Endodermal cell (in vitro differentiated cells): Measurements from ENCODE around the gene DNM3. TPM values are rescaled to one million over a fixed set of nuclear protein-coding genes. Genes with fewer than 3 reads are reported as not detected.
A peak's percentile ranks its signal among the peaks of the same experiment; 100 is the strongest.

Experiments used
- DNase-seq: peaks from one replicate; pipeline ENCODE4 v3.0.0-alpha.2; 2017
- H3K27ac ChIP-seq: 2 replicates; pipeline ENCODE4 v1.5.1; 2013; ENCODE audit warnings: mild to moderate bottlenecking, low read depth, low read length, moderate library complexity
- H3K27me3 ChIP-seq: 2 replicates; pipeline ENCODE4 v1.6.1; 2013; ENCODE audit warnings: mild to moderate bottlenecking, low read length, moderate library complexity; ENCODE audit not compliant: insufficient read depth, control insufficient read depth, poor library complexity, severe bottlenecking
- H3K36me3 ChIP-seq: 2 replicates; pipeline ENCODE4 v1.7.0; 2013; ENCODE audit warnings: mild to moderate bottlenecking, low read length, moderate library complexity; ENCODE audit not compliant: control insufficient read depth, insufficient read depth
- H3K4me1 ChIP-seq: one replicate; pipeline ENCODE4 v1.7.0; 2013; ENCODE audit warnings: low read length; ENCODE audit not compliant: control insufficient read depth, insufficient read depth
- H3K4me3 ChIP-seq: 2 replicates; pipeline ENCODE4 v1.5.1; 2013; ENCODE audit warnings: mild to moderate bottlenecking, low read length, moderate library complexity
- H3K9ac ChIP-seq: 2 replicates; pipeline ENCODE4 v1.6.1; 2013; ENCODE audit warnings: mild to moderate bottlenecking, low read length, moderate library complexity; ENCODE audit not compliant: poor library complexity, severe bottlenecking; ENCODE audit errors: extremely low read depth
- H3K9me3 ChIP-seq: 2 replicates; pipeline ENCODE4 v1.6.1; 2013; ENCODE audit warnings: mild to moderate bottlenecking, low read length, moderate library complexity; ENCODE audit not compliant: control insufficient read depth
- H3K27ac Mint-ChIP-seq: 2 replicates; pipeline ENCODE4 v1.8.0; 2020; ENCODE audit warnings: mixed read lengths
- H3K27me3 Mint-ChIP-seq: 2 replicates; pipeline ENCODE4 v1.8.0; 2021; ENCODE audit warnings: mild to moderate bottlenecking, mixed read lengths; ENCODE audit not compliant: insufficient read depth
- H3K36me3 Mint-ChIP-seq: 2 replicates; pipeline ENCODE4 v1.8.0; 2020; ENCODE audit warnings: low read depth, mixed read lengths
- H3K4me1 Mint-ChIP-seq: 2 replicates; pipeline ENCODE4 v1.8.0; 2020; ENCODE audit warnings: mixed read lengths
- H3K4me3 Mint-ChIP-seq: 2 replicates; pipeline ENCODE4 v1.8.0; 2020; ENCODE audit warnings: mild to moderate bottlenecking, moderate library complexity, mixed read lengths
- H3K9me3 Mint-ChIP-seq: 2 replicates; pipeline ENCODE4 v1.8.0; 2020; ENCODE audit warnings: mild to moderate bottlenecking, mixed read lengths
- CTCF ChIP-seq: fragments of 200-600 bp; sonication (generic); conservative IDR thresholded peaks from 2 replicates; pipeline ENCODE4 v1.5.0; 2021; ENCODE audit warnings: antibody characterized with exemption, mild to moderate bottlenecking
- WGBS, 2 experiments: methylation state at CpG; one replicate each; pipeline versions ENCODE4 v1.1.5 to v1.1.7; 2013; ENCODE audit warnings: missing lambda C conversion rate in 2 of 2, mixed read lengths in 1 of 2; ENCODE audit not compliant: insufficient coverage in 1 of 2, insufficient read length in 1 of 2; 5-methylcytosine and 5-hydroxymethylcytosine counted together
- total RNA-seq, 2 donors: library from RNA; stranded (reverse); fragmentation: NEBNext Ultra II Directional in 1 of 2; extraction: Animal tissue kit (Norgen Biotek cat#: 25700) in 1 of 2; gene quantifications; 2 replicates in 1 of 2; 3 replicates in 1 of 2; pipeline ENCODE4 v1.2.1, GENCODE V29; 2021

The DNM3 gene
- total RNA-seq, 2 donors from 2014 or later = 0.53 to 1.8 TPM

GRCh38 chr1:171984262-171984661, 143.0 kb downstream of the DNM3 start:
- Mint-ChIP-seq H3K4me1 (peaks cover 11% of the 10 kb centered on the region), H3K9me3 (no peaks in the 10 kb centered on the region), H3K36me3 (no peaks in the 10 kb centered on the region), H3K27ac (no peak overlapping the region), H3K4me3 (no peak overlapping the region), H3K27me3 (no peaks in the 10 kb centered on the region)
- Histone ChIP-seq H3K27ac (no peak overlapping the region), H3K4me3 (no peak overlapping the region), H3K9me3 (no peaks in the 10 kb centered on the region), H3K27me3 (no peaks in the 10 kb centered on the region), H3K36me3 (no peaks in the 10 kb centered on the region), H3K4me1 (no peaks in the 10 kb centered on the region), H3K9ac (no peak overlapping the region)
- WGBS, 2 experiments = 87 to 90% methylated on average over 4 to 7 of the region's 7 CpGs
- no peak for DNase-seq
- TF ChIP-seq CTCF = no peak

- Histone ChIP-seq H3K36me3 (no peaks in the 10 kb centered on the region), H3K27me3 (no peaks in the 10 kb centered on the region), H3K9ac (no peak overlapping the region), H3K9me3 (no peaks in the 10 kb centered on the region), H3K27ac (no peak overlapping the region), H3K4me3 (no peak overlapping the region), H3K4me1 (no peaks in the 10 kb centered on the region)
- peak; percentile 89 for TF ChIP-seq CTCF
- Mint-ChIP-seq H3K9me3 (no peaks in the 10 kb centered on the region), H3K4me3 (no peak overlapping the region), H3K4me1 (peaks cover 7% of the 10 kb centered on the region), H3K27me3 (no peaks in the 10 kb centered on the region), H3K36me3 (no peaks in the 10 kb centered on the region), H3K27ac (no peak overlapping the region)
- no peak for DNase-seq
- WGBS, 2 experiments = 37 to 62% methylated on average over 2 to 3 of the region's 3 CpGs
These were observed 143.7 kb downstream of the DNM3 start for GRCh38 chr1:171984850-171985485.

DNA sequence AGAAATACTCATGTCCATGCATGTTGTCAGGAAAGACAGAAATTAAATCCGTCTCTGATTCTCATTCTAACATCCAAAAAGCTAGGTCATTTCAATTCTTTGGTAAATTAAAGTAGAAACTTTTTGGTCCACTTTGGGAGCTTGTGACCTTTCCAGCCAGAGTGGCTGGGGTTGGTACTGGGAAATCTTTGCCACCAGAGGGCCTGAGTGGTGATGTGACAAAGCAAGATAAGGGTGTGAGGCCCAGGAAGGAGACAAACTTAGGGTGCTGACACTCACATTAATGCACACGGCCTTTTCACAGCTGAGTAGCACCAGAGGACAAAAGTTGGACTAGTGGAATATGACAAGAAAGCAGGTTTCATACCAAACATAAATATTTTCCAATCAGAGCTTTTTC, 144.3 kb downstream of the DNM3 start:
- no peaks in the 10 kb centered on the region for H3K9me3 ChIP-seq
- WGBS, 2 experiments = 80 to 83% methylated on average over 1 to 2 of the region's 2 CpGs
- Mint-ChIP-seq H3K9me3 (no peaks in the 10 kb centered on the region), H3K27ac (no peak overlapping the region), H3K27me3 (no peaks in the 10 kb centered on the region), H3K36me3 (no peaks in the 10 kb centered on the region), H3K4me3 (no peak overlapping the region), H3K4me1 (peaks cover 10% of the 10 kb centered on the region)
- no peaks in the 10 kb centered on the region for H3K27me3 ChIP-seq
- DNase-seq = peak; percentile 75
- TF ChIP-seq CTCF = peak; percentile 74
- no peak overlapping the region for H3K4me3 ChIP-seq
- no peaks in the 10 kb centered on the region for H3K36me3 ChIP-seq
- H3K4me1 ChIP-seq = no peaks in the 10 kb centered on the region
- H3K9ac ChIP-seq = no peak overlapping the region
- H3K27ac ChIP-seq = no peak overlapping the region
